GM12878 (cell line): Measurements from ENCODE around the gene ITPRIP. TPM values are rescaled to one million over a fixed set of nuclear protein-coding genes. Genes with fewer than 3 reads are reported as not detected.

Experiments
- ATAC-seq: fragments of 200-7000 bp; cut with Tn5 transposase; 3 replicates; pipeline ENCODE4 v1.9.1; 2020; ENCODE audit warnings: mild to moderate bottlenecking, moderate library complexity
- BruUV-seq: library from RNA; stranded (reverse); fragments of 400-500 nt; replicated peaks from 2 replicates; lab custom pipeline; 2021; lab: Mats Ljungman, UMichigan
- CTCF ChIA-PET: fragments of 300-600 bp; sonication (Branson Sonifier 250); formaldehyde crosslinking; extraction: SDS; loops from one replicate; lab custom pipeline; 2021; ENCODE audit warnings: inconsistent platforms; lab: Yijun Ruan, JAX
- POLR2A ChIA-PET: fragments of 350-600 bp; formaldehyde crosslinking; extraction: SDS; loops from one replicate; lab custom pipeline; 2021; ENCODE audit warnings: inconsistent platforms; lab: Charles Lee
- RAD21 ChIA-PET: fragments of 300-600 bp; sonication (Branson Sonifier 250); formaldehyde crosslinking; loops from one replicate; lab custom pipeline; 2023; ENCODE audit warnings: antibody characterized with exemption; ENCODE audit not compliant: unreplicated experiment; lab: Charles Lee
- SMC1A ChIA-PET: fragments of 300-600 bp; sonication (Branson Sonifier 250); formaldehyde crosslinking; loops from one replicate; lab custom pipeline; 2023; ENCODE audit not compliant: unreplicated experiment, uncharacterized antibody; lab: Charles Lee
- DNase-seq: peaks from one replicate; pipeline ENCODE4 v3.0.0-alpha.2; 2011; ENCODE audit warnings: low read depth, low spot score
- FAIRE-seq: peaks from 3 replicates; lab custom pipeline; 2011; peaks lifted over from hg19 to GRCh38; lab: Jason Lieb, UNC
- H2AFZ ChIP-seq: 2 replicates; pipeline ENCODE4 v1.6.0; 2011; ENCODE audit warnings: low read depth, low read length, control low read depth; ENCODE audit not compliant: control insufficient read depth
- H3K27ac ChIP-seq: 2 replicates; pipeline ENCODE4 v1.5.1; 2011; ENCODE audit warnings: control low read depth; ENCODE audit not compliant: control insufficient read depth, insufficient read depth
- H3K27me3 ChIP-seq, 2 experiments: replicated peaks in 1 of 2; 2 replicates each; pipeline versions ENCODE4 v1.6.0 to v1.6.1; 2011; ENCODE audit warnings: low read length in 1 of 2; ENCODE audit not compliant: control insufficient read depth in 2 of 2, insufficient read depth in 2 of 2
- H3K36me3 ChIP-seq, 2 experiments: 2 replicates each; pipeline ENCODE4 v1.5.1; 2011; ENCODE audit warnings: low read length in 1 of 2; ENCODE audit not compliant: control insufficient read depth in 2 of 2, insufficient read depth in 2 of 2
- H3K4me1 ChIP-seq: 2 replicates; pipeline ENCODE4 v1.6.1; 2011; ENCODE audit warnings: mild to moderate bottlenecking, low read length, moderate library complexity, mixed read lengths; ENCODE audit not compliant: control insufficient read depth, insufficient read depth
- H3K4me2 ChIP-seq: 2 replicates; pipeline ENCODE4 v1.6.0; 2011; ENCODE audit warnings: control low read depth; ENCODE audit not compliant: control insufficient read depth, insufficient read depth
- H3K4me3 ChIP-seq: fragments of 200-600 bp; sonication (generic); 2 replicates; pipeline ENCODE4 v1.5.1; 2016
- H3K79me2 ChIP-seq: 2 replicates; pipeline ENCODE4 v1.6.0; 2011; ENCODE audit warnings: low read length; ENCODE audit not compliant: control insufficient read depth, insufficient read depth
- H3K9ac ChIP-seq: 2 replicates; pipeline ENCODE4 v1.8.0; 2011; ENCODE audit warnings: low read length, control low read depth, mixed read lengths; ENCODE audit not compliant: control insufficient read depth, insufficient read depth
- H3K9me3 ChIP-seq: replicated peaks from 3 replicates; pipeline ENCODE4 v1.5.1; 2011; ENCODE audit warnings: mild to moderate bottlenecking, low read length; ENCODE audit not compliant: control insufficient read depth, insufficient read depth
- H4K20me1 ChIP-seq: 2 replicates; pipeline ENCODE4 v1.6.0; 2011; ENCODE audit not compliant: control insufficient read depth, insufficient read depth
- CBX3 ChIP-seq: fragments of 200-600 bp; sonication (generic); IDR thresholded peaks from 2 replicates; pipeline ENCODE4 v1.6.1; 2016; ENCODE audit warnings: low read depth, borderline replicate concordance
- HSF1 ChIP-seq: fragments of 150-350 bp; IDR thresholded peaks from 2 replicates; pipeline ENCODE4 v1.6.1; 2014; ENCODE audit warnings: mild to moderate bottlenecking, low read depth, low read length
- JUND ChIP-seq: IDR thresholded peaks from 2 replicates; pipeline ENCODE4 v1.6.1; 2012; ENCODE audit warnings: low read depth, mild to moderate bottlenecking, low read length, improper control_type of control experiment, moderate library complexity
- KDM1A ChIP-seq: fragments of 200-600 bp; sonication (generic); IDR thresholded peaks from 2 replicates; pipeline ENCODE4 v1.6.1; 2016; ENCODE audit warnings: borderline replicate concordance
- KLF5 ChIP-seq: fragments of 450-650 bp; IDR thresholded peaks from 2 replicates; pipeline ENCODE4 v1.6.1; 2014; ENCODE audit warnings: mild to moderate bottlenecking; ENCODE audit not compliant: partially characterized antibody
- MXI1 ChIP-seq: fragments of 150-350 bp; IDR thresholded peaks from 2 replicates; pipeline ENCODE4 v1.6.1; 2011; ENCODE audit warnings: low read depth, mild to moderate bottlenecking, inconsistent platforms, low read length, improper control_type of control experiment
- MYB ChIP-seq: fragments of 150-350 bp; IDR thresholded peaks from 2 replicates; pipeline ENCODE4 v1.6.1; 2014; ENCODE audit warnings: mild to moderate bottlenecking, low read depth, low read length, borderline replicate concordance
- POLR2AphosphoS2 ChIP-seq: IDR thresholded peaks from 2 replicates; pipeline ENCODE4 v1.6.1; 2011; ENCODE audit warnings: low read depth, mild to moderate bottlenecking, low read length, improper control_type of control experiment, moderate library complexity
- SPI1 ChIP-seq: IDR thresholded peaks from 2 replicates; pipeline ENCODE4 v1.6.1; 2011; ENCODE audit warnings: low read depth, mild to moderate bottlenecking, low read length, moderate library complexity, borderline replicate concordance; ENCODE audit not compliant: insufficient read depth
- STAT1 ChIP-seq: fragments of 450-650 bp; conservative IDR thresholded peaks from 2 replicates; pipeline ENCODE4 v1.6.1; 2014; ENCODE audit warnings: antibody characterized with exemption, mild to moderate bottlenecking
- TAF1 ChIP-seq: IDR thresholded peaks from 2 replicates; pipeline ENCODE4 v1.6.1; 2011; ENCODE audit warnings: mild to moderate bottlenecking, low read depth, low read length, borderline replicate concordance
- TARDBP ChIP-seq: IDR thresholded peaks from 2 replicates; pipeline ENCODE4 v1.6.1; 2016; ENCODE audit warnings: borderline replicate concordance
- USF1 ChIP-seq: IDR thresholded peaks from 2 replicates; pipeline ENCODE4 v1.6.1; 2011; ENCODE audit warnings: borderline replicate concordance, low read depth, mild to moderate bottlenecking, moderate library complexity, mixed read lengths, low read length; ENCODE audit not compliant: insufficient read depth; ENCODE audit errors: extremely low read length
- WRNIP1 ChIP-seq: IDR thresholded peaks from 2 replicates; pipeline ENCODE4 v1.6.1; 2011; ENCODE audit warnings: low read depth, low read length, improper control_type of control experiment, borderline replicate concordance
- ZBTB33 ChIP-seq: fragments of 450-650 bp; IDR thresholded peaks from 2 replicates; pipeline ENCODE4 v1.6.1; 2017; ENCODE audit warnings: mild to moderate bottlenecking
- ZNF24 ChIP-seq: fragments of 450-650 bp; IDR thresholded peaks from 2 replicates; pipeline ENCODE4 v1.6.1; 2017; ENCODE audit warnings: antibody characterized with exemption, mild to moderate bottlenecking
- WGBS: methylation state at CpG from one replicate; pipeline ENCODE4 v1.1.6; 2016; ENCODE audit warnings: low lambda C conversion rate; ENCODE audit not compliant: insufficient replicate concordance, insufficient coverage; ENCODE audit errors: missing lambda C conversion rate; 5-methylcytosine and 5-hydroxymethylcytosine counted together
- in situ Hi-C: fragments of 300-500 bp; cut with MboI; formaldehyde crosslinking; loops from 9 replicates; pipeline ENCODE4 v1.14.3; 2018; ENCODE audit warnings: mixed read lengths
- intact Hi-C: fragments of 100-400 bp; cut with micrococcal nuclease; formaldehyde crosslinking; loops from one replicate; pipeline ENCODE4 v1.14.2; 2022; ENCODE audit not compliant: unreplicated experiment
- polyA plus RNA-seq, 11 experiments: library from polyadenylated mRNA; depleted of rRNA in 4 of 11; unstranded in 6 of 11; stranded (reverse) in 5 of 11; fragments of >200 nt; fragmentation: Nextera tagmentation in 4 of 11; fragmentation: Illumina TruSeq in 1 of 11; extraction: Ambion mirVana in 4 of 11; extraction: Trizol in 1 of 11; gene quantifications; 1 replicate in 1 of 11; 2 replicates in 10 of 11; pipeline versions ENCODE4 v1.2.1 to v1.2.3, GENCODE V29; 2011 to 2016; ENCODE audit warnings: inconsistent platforms in 2 of 11, missing spikeins in 2 of 11, low read depth in 1 of 11
- total RNA-seq, 4 experiments: library from RNA; depleted of rRNA in 3 of 4; stranded (reverse); fragments of >200 nt in 3 of 4; fragmentation: Illumina TruSeq in 1 of 4; extraction: Trizol in 1 of 4; gene quantifications; 2 replicates each; pipeline versions ENCODE4 v1.2.1 to v1.2.3, GENCODE V29; 2013 to 2021

The ITPRIP gene
- total and polyA plus RNA-seq, 10 of the 15 experiments (the other 5 are each of a cell fraction or from before 2014, with no cell fraction given) = 0.82 to 10.4 (median 5.9) TPM

GRCh38 chr10:104333032-104333727 is 5.1 kb downstream of the ITPRIP start:
- BruUV-seq = no TSS peak
- Histone ChIP-seq H3K79me2 (peaks cover 78% of the 10 kb centered on the region), H3K4me3 (no peak overlapping the region)
- TF ChIP-seq CBX3 (no peak), KDM1A (no peak), ZNF24 (no peak), KLF5 (no peak), SPI1 (no peak), ZBTB33 (no peak), JUND (no peak), HSF1 (no peak), MYB (no peak), TAF1 (no peak), STAT1 (no peak), POLR2AphosphoS2 (no peak), USF1 (no peak), WRNIP1 (no peak), TARDBP (no peak), MXI1 (no peak)

More at GRCh38 chr10:104333032-104333727, 5.1 kb downstream of the ITPRIP start:
- SMC1A ChIA-PET = interaction anchor here (0.6 to 7.0 kb wide), 2 partner anchors 18 to 26 kb away, joined by 3 to 58 read pairs; no protein-coding TSS in a partner anchor
- H4K20me1 ChIP-seq = peaks cover 23% of the 10 kb centered on the region
- no peak overlapping the region for H3K9ac ChIP-seq
- H3K27me3 ChIP-seq = no peaks in the 10 kb centered on the region
- ATAC-seq = no peak
- no peak overlapping the region for H3K27ac ChIP-seq
- DNase-seq = no peak
- CTCF ChIA-PET = interaction anchor here (0.9 to 7.2 kb wide), 2 partner anchors 17 to 25 kb away, joined by 3 to 111 read pairs; partner anchors contain the start of gene CFAP58
- peaks cover 0 to 5% of the 10 kb centered on the region in 2 experiments; a peak in 2 of 4 replicates for H3K36me3 ChIP-seq
- H2AFZ ChIP-seq = no peak overlapping the region
- RAD21 ChIA-PET = no interaction called here
- in situ Hi-C loops = no loop called here
- intact Hi-C loops = loop anchor here (10.0 kb wide), 2 partner anchors 418 to 638 kb away; partner anchors contain the start of gene STN1
- peaks cover 29% of the 10 kb centered on the region for H3K4me1 ChIP-seq
- 82% methylated on average over 13 of the region's 13 CpGs for WGBS
- H3K9me3 ChIP-seq = no peaks in the 10 kb centered on the region
- POLR2A ChIA-PET = no interaction called here
- FAIRE-seq = no peak
- H3K4me2 ChIP-seq = no peak overlapping the region
